ENCODE data around the gene PARK7.

PARK7 gene

DNA sequence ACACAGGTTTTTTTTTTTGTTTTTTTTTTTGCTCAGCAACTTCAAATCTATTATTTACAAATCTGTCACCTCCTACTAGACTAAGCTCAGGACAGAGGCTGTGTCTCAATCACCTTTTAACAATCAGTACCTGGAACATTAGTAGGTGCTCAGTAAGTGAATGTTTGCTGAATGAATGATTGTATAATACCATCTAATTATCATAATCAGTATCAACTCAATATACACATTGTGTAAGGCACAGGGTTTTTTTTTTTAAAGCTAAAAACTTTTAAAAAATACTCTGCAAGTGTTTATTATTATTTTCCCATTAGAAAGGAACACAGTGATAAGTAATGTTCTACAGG lies 55.4 kb downstream of the PARK7 start:
- Histone ChIP-seq H3K4me3 (ENCODE audit: extremely low read depth, insufficient read depth, low read length, poor library complexity, severe bottlenecking) (no peak overlapping the region), H3K36me3 (ENCODE audit: control insufficient read depth, insufficient read depth, low read length) (peaks cover 47% of the 10 kb centered on the region), H3K4me1 (ENCODE audit: control insufficient read depth, insufficient read depth, low read length, poor library complexity, severe bottlenecking) (peaks cover 76% of the 10 kb centered on the region), H3K27ac (ENCODE audit: low read depth, low read length, severe bottlenecking) (no peak overlapping the region), H3K9me3 (ENCODE audit: control insufficient read depth, low read length) (no peaks in the 10 kb centered on the region)

DNA sequence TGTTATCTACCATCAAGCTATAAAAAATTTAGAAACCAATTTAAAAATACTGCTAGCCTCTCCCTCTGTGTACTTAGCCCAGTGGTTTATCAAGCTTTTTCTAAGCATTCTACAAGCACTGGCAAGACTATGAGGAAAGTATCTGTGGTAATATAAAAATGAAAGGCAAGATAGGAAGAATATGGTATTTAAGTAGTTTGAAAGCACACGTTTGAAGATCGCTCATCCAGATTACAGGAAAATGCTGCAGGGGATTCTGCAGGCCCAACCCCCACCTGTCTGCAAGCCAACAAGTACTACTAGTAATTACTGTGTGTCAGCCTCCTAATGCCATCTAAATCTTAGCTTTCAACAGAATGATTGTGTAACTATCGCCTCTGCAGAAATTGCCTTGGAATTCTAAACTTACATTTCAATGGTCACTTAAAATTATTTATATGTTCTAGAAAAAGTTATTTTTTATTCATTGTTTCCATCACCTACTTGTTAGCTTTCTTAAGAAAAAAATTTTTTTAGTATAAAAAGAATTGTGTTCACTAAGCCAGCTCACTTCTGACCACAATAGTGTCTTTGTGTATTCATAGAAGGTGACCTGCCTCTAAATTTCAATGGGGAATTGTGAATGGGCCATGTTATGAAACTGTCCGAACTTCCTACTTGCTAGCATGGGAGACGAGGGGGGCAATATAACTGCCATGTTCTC lies 56.1 kb downstream of the PARK7 start:
- WGBS, 2 experiments (ENCODE audit: insufficient coverage in 2 of 2): 14 to 15% methylated on average over 2 of the region's 5 CpGs
- no peak overlapping the region for H3K4me3 ChIP-seq (ENCODE audit: extremely low read depth, insufficient read depth, low read length, poor library complexity, severe bottlenecking)

DNA sequence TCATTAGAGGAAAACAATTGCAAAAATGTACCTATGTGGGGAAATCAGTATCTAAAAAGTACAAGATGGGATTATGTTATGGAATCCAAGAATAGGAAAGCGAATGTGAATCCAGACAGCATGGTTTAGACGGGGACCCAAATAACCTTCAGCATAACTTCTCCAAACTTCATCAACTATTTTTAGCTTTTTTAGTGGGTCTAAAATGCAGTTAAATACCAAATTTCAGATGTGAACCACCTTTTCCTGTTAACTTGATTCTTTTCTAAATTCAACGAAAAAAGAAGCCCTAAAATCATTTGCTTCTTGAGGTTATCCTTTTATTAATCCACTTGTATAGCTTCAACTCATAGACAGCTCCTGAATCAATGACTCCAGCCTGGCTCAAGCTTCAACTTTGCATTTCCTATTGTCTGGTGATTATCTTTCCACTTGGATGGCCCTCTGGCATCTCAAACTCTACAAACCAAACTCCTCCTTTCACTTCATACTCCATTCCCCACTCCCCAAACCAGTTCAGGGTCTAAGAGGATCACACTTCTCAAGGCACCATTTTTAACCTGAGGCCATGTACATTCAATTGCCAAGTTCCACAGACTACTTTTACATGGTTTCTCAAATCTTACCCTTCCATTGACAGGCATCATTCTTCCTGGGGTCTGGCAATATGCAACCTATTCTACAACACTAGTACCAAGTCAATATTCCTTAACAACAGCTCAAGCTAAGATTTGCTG lies 57.1 kb downstream of the PARK7 start:
- Histone ChIP-seq H3K4me1 (ENCODE audit: control insufficient read depth, insufficient read depth, low read length, poor library complexity, severe bottlenecking) (peaks cover 84% of the 10 kb centered on the region), H3K4me3 (ENCODE audit: extremely low read depth, insufficient read depth, low read length, poor library complexity, severe bottlenecking) (no peak overlapping the region), H3K27ac (ENCODE audit: low read depth, low read length, severe bottlenecking) (peak overlapping the region; percentile 64), H3K9me3 (ENCODE audit: control insufficient read depth, low read length) (no peaks in the 10 kb centered on the region), H3K36me3 (ENCODE audit: control insufficient read depth, insufficient read depth, low read length) (peaks cover 43% of the 10 kb centered on the region)
- 62 to 93% methylated on average over 1 to 2 of the region's 3 CpGs for WGBS, 2 experiments (ENCODE audit: insufficient coverage in 2 of 2)

More for the DNA sequence above, 56.1 kb downstream of the PARK7 start:
- Histone ChIP-seq H3K27ac (ENCODE audit: low read depth, low read length, severe bottlenecking) (peak overlapping the region; percentile 64), H3K9me3 (ENCODE audit: control insufficient read depth, low read length) (no peaks in the 10 kb centered on the region), H3K36me3 (ENCODE audit: control insufficient read depth, insufficient read depth, low read length) (peaks cover 43% of the 10 kb centered on the region), H3K4me1 (ENCODE audit: control insufficient read depth, insufficient read depth, low read length, poor library complexity, severe bottlenecking) (peaks cover 81% of the 10 kb centered on the region)

DNA sequence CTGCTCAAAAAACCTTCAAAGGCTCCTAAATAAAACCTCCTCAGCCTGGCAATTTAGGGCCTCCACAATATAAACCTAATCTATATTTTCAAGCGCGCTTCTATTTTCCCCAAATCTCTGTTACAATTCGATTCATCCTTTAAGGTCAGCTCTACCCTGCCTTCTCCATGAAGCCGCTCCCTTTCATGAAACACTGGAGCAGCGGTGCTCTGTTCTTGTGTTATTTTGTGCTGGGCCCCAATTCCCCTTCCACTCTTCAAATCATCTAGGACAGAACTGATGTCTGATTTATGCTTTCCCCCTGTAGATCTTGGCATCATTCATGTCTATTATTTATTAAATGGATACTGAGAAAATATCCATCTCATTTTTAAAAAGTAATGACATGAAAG lies 57.7 kb downstream of the PARK7 start:
- Histone ChIP-seq H3K36me3 (ENCODE audit: control insufficient read depth, insufficient read depth, low read length) (peaks cover 43% of the 10 kb centered on the region), H3K4me1 (ENCODE audit: control insufficient read depth, insufficient read depth, low read length, poor library complexity, severe bottlenecking) (peaks cover 88% of the 10 kb centered on the region), H3K9me3 (ENCODE audit: control insufficient read depth, low read length) (no peaks in the 10 kb centered on the region), H3K27ac (ENCODE audit: low read depth, low read length, severe bottlenecking) (peak overlapping the region; percentile 64), H3K4me3 (ENCODE audit: extremely low read depth, insufficient read depth, low read length, poor library complexity, severe bottlenecking) (no peak overlapping the region)
- WGBS, 2 experiments (ENCODE audit: insufficient coverage in 2 of 2): 78 to 91% methylated on average over 3 to 4 of the region's 5 CpGs

DNA sequence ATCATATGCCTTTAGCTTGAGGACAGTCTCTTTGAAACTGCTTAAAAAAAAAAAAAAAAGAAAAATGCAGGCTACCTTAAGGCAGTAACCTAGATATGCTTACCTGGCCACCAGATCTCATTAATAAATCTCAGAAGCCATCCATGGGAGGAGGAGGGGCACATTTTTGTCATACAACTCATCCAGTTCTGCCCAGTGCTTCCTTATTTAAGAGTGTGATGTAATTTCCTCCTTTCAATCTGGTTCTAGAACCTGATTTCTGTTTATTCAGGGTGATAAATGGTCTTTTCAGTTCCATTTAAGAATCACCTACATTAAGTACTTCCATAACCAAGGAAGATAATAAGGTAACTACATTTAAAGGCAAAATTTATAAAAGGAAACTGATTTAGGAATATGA lies 58.5 kb downstream of the PARK7 start:
- Histone ChIP-seq H3K36me3 (ENCODE audit: control insufficient read depth, insufficient read depth, low read length) (peaks cover 43% of the 10 kb centered on the region), H3K9me3 (ENCODE audit: control insufficient read depth, low read length) (no peaks in the 10 kb centered on the region), H3K27ac (ENCODE audit: low read depth, low read length, severe bottlenecking) (peak overlapping the region; percentile 64), H3K4me3 (ENCODE audit: extremely low read depth, insufficient read depth, low read length, poor library complexity, severe bottlenecking) (no peak overlapping the region), H3K4me1 (ENCODE audit: control insufficient read depth, insufficient read depth, low read length, poor library complexity, severe bottlenecking) (peaks cover 83% of the 10 kb centered on the region)

DNA sequence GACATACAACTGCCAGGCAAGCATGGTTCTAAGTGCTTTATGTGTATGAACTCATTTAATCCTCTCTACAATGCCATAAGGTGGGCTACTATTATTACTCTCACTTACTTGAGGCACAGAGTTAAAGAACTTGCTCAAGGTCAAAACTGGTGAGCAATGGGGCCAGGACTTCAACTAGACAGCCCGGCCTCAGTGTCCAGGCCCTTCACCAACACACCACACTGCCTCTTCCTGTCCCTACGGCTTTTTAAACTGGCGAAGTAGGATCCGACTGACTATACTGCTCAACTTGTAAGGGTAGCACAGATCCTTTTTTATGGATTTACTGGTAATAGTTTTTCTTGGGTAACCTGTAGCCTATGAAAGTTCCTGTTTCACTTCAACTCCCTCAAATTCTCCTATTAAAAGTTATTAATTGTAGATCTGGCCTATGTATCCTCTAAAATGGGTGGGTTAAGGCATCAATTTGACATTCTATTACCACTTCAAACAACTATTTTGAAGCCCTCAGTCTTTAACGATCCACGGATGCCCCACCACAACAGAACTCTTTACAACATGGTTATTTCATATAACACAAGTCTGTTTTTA lies 60.3 kb downstream of the PARK7 start:
- H3K4me3 ChIP-seq (ENCODE audit: extremely low read depth, insufficient read depth, low read length, poor library complexity, severe bottlenecking): peak overlapping the region; percentile 76
- H3K9me3 ChIP-seq (ENCODE audit: control insufficient read depth, low read length): no peaks in the 10 kb centered on the region
- peaks cover 39% of the 10 kb centered on the region for H3K36me3 ChIP-seq (ENCODE audit: control insufficient read depth, insufficient read depth, low read length)
- WGBS, 2 experiments (ENCODE audit: insufficient coverage in 2 of 2): 95 to 100% methylated on average over 2 to 3 of the region's 6 CpGs
- no peak overlapping the region for H3K27ac ChIP-seq (ENCODE audit: low read depth, low read length, severe bottlenecking)
- H3K4me1 ChIP-seq (ENCODE audit: control insufficient read depth, insufficient read depth, low read length, poor library complexity, severe bottlenecking): peaks cover 66% of the 10 kb centered on the region

DNA sequence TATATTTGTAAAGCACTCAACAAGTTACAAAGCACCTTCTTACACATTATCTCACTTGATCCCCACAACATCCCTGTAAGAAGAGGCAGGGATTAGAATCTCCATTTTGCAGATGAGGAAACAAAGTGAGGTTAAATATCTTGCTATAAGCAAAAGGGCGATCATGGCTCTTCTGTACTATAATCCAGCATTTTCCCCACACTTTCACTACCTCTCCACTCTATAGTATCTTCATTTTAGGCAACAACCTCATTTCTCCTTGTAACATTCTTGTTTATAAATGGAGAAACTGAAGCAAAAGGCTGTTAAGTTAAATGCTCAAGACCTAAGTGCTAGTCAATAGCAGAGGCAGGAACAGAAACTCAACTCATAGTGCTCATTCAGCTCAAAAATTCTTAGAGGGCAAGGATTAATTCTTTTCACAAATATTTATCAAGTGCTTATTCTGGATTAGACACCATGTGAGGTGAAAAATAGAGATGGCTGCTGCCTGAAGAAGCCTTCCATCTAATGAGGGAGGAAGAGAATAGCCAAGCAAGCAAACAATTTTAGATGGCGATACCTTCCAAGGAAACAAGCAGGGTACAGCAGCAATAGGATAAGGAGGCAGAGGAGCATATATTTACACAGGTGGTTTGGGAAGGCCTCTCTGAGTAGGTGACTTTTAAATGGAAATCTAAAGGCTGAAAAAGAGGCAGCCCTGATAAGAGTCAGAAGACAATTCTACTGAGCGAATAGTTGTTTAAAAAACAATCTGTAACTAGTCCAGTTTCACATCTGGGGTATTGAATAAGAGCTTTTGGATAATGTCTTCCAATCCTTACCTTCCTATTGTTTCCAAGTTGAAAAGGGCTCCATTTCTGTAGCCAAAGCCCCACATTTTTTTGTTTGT lies 61.1 kb downstream of the PARK7 start:
- H3K36me3 ChIP-seq (ENCODE audit: control insufficient read depth, insufficient read depth, low read length): peaks cover 39% of the 10 kb centered on the region
- H3K4me3 ChIP-seq (ENCODE audit: extremely low read depth, insufficient read depth, low read length, poor library complexity, severe bottlenecking): peak overlapping the region; percentile 76
- 90 to 100% methylated on average over 2 of the region's 3 CpGs for WGBS, 2 experiments (ENCODE audit: insufficient coverage in 2 of 2)
- no peak overlapping the region for H3K27ac ChIP-seq (ENCODE audit: low read depth, low read length, severe bottlenecking)
- no peaks in the 10 kb centered on the region for H3K9me3 ChIP-seq (ENCODE audit: control insufficient read depth, low read length)
- peaks cover 64% of the 10 kb centered on the region for H3K4me1 ChIP-seq (ENCODE audit: control insufficient read depth, insufficient read depth, low read length, poor library complexity, severe bottlenecking)

DNA sequence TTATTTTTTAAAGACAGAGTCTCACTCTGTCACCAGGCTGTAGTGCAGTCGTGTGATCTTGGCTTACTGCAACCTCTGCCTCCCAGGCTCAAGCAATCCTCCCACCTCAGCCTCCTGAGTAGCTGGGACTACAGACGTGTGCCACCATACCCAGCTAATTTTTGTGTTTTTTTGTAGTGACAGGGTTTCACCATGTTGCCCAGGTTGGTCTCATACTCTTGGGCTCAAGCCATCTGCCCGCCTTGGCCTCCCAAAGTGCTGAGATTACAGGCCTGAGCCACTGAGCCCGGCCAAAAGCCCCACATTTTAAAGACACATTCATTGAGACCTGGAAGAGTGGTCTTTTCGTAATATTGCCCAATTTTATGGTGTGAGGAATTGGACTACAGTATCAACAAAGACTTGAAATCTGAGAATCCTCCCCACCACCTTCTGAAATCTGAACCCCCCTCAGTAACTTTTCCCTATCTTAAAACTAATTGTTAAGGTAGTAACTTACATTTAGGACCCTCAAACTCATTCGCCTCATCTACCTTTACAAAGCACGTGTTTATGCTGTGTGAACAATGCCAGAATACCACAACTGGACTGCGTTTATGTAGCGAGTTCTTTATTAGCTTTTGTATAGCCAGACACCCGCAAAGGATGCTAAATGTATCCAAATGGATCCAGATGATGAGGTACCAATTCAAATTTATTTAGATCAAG lies 61.9 kb downstream of the PARK7 start:
- H3K4me3 ChIP-seq (ENCODE audit: extremely low read depth, insufficient read depth, low read length, poor library complexity, severe bottlenecking): peak overlapping the region; percentile 76

DNA sequence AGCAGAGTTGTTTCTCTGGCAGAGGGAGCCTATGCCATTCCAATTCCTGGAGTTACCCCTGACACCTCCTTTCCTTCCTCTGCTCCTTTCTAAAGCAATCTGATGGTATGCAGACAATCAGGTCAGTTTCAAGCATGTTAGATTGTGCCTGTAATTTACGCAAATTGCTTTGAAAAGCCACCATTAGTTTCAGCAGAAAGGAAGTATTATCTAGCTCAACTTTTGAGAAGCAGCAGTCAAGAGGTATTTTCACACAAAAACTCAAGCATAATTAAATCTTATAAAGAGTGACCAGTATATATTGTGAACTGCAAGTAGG lies 62.4 kb downstream of the PARK7 start:
- peaks cover 39% of the 10 kb centered on the region for H3K36me3 ChIP-seq (ENCODE audit: control insufficient read depth, insufficient read depth, low read length)
- H3K4me1 ChIP-seq (ENCODE audit: control insufficient read depth, insufficient read depth, low read length, poor library complexity, severe bottlenecking): peaks cover 61% of the 10 kb centered on the region
- H3K9me3 ChIP-seq (ENCODE audit: control insufficient read depth, low read length): no peaks in the 10 kb centered on the region
- H3K27ac ChIP-seq (ENCODE audit: low read depth, low read length, severe bottlenecking): no peak overlapping the region
- WGBS, 2 experiments (ENCODE audit: insufficient coverage in 2 of 2): no CpG with 5 or more reads among the region's 1 CpG
- H3K4me3 ChIP-seq (ENCODE audit: extremely low read depth, insufficient read depth, low read length, poor library complexity, severe bottlenecking): peak overlapping the region; percentile 76

More for the DNA sequence above, 61.9 kb downstream of the PARK7 start:
- Histone ChIP-seq H3K36me3 (ENCODE audit: control insufficient read depth, insufficient read depth, low read length) (peaks cover 39% of the 10 kb centered on the region), H3K4me1 (ENCODE audit: control insufficient read depth, insufficient read depth, low read length, poor library complexity, severe bottlenecking) (peaks cover 64% of the 10 kb centered on the region), H3K27ac (ENCODE audit: low read depth, low read length, severe bottlenecking) (no peak overlapping the region), H3K9me3 (ENCODE audit: control insufficient read depth, low read length) (no peaks in the 10 kb centered on the region)
- WGBS, 2 experiments (ENCODE audit: insufficient coverage in 2 of 2): 91 to 96% methylated on average over 7 to 8 of the region's 10 CpGs

DNA sequence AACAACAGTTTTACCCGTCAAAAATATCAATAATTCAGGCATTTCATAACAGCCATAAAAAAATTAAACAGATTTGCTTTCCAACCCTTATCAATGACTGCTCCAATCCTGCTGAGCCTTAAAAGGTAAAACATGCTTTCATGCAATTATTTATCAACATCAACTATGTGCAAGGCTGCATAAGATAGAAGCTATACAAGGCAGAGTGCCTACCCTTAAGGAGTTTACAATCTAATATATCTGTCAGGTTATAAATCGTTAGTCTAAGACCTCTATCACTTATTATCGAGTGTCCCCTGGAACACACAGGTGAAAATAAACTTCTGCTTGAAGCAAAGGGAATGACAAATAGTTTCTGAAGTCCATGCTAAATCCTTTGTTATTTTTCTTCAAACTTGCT lies 62.8 kb downstream of the PARK7 start:
- peaks cover 57% of the 10 kb centered on the region for H3K4me1 ChIP-seq (ENCODE audit: control insufficient read depth, insufficient read depth, low read length, poor library complexity, severe bottlenecking)
- 83 to 89% methylated on average over 1 to 3 of the region's 3 CpGs for WGBS, 2 experiments (ENCODE audit: insufficient coverage in 2 of 2)
- peaks cover 39% of the 10 kb centered on the region for H3K36me3 ChIP-seq (ENCODE audit: control insufficient read depth, insufficient read depth, low read length)
- H3K9me3 ChIP-seq (ENCODE audit: control insufficient read depth, low read length): no peaks in the 10 kb centered on the region
- H3K4me3 ChIP-seq (ENCODE audit: extremely low read depth, insufficient read depth, low read length, poor library complexity, severe bottlenecking): peak overlapping the region; percentile 76
- H3K27ac ChIP-seq (ENCODE audit: low read depth, low read length, severe bottlenecking): no peak overlapping the region

Data from mesodermal cell (in vitro differentiated cells).